H1 (cell line): ENCODE data around the gene MCC. TPM values are rescaled to one million over a fixed set of nuclear protein-coding genes. Genes with fewer than 3 reads are reported as not detected.

Experiments used
- CTCF ChIA-PET: fragments of 300-600 bp; sonication (Branson Sonifier 250); formaldehyde crosslinking; loops from one replicate; lab custom pipeline; 2021; ENCODE audit not compliant: partially characterized antibody; lab: Charles Lee
- POLR2A ChIA-PET: fragments of 300-600 bp; sonication (Branson Sonifier 250); formaldehyde crosslinking; loops from one replicate; lab custom pipeline; 2021; ENCODE audit warnings: inconsistent platforms; ENCODE audit not compliant: partially characterized antibody; lab: Charles Lee
- DNase-seq, 2 experiments: peaks; one replicate each; pipeline versions ENCODE4 v3.0.0 to v3.0.0-alpha.2; 2010 to 2022; ENCODE audit warnings: low spot score in 2 of 2, low read depth in 1 of 2, mixed read lengths in 1 of 2
- FAIRE-seq: peaks from 2 replicates; lab custom pipeline; 2011; peaks lifted over from hg19 to GRCh38; lab: Jason Lieb, UNC
- H2AFZ ChIP-seq: 2 replicates; pipeline ENCODE4 v1.8.1; 2012; ENCODE audit warnings: low read length, inconsistent platforms
- H2AK5ac ChIP-seq: 2 replicates; pipeline ENCODE4 v1.6.1; 2013; ENCODE audit warnings: low read depth, low read length
- H2BK120ac ChIP-seq: replicated peaks from 2 replicates; pipeline ENCODE3; 2013; ENCODE audit warnings: low read depth, low read length, inconsistent platforms
- H2BK12ac ChIP-seq: 2 replicates; pipeline ENCODE4 v1.6.1; 2013; ENCODE audit warnings: low read depth, low read length
- H2BK15ac ChIP-seq: 2 replicates; pipeline ENCODE4 v1.6.1; 2013; ENCODE audit warnings: low read length
- H2BK20ac ChIP-seq: 2 replicates; pipeline ENCODE4 v1.6.1; 2013; ENCODE audit warnings: low read length
- H2BK5ac ChIP-seq: 2 replicates; pipeline ENCODE4 v1.6.1; 2013; ENCODE audit warnings: low read depth, low read length
- H3K14ac ChIP-seq: 2 replicates; pipeline ENCODE4 v1.6.1; 2013; ENCODE audit warnings: inconsistent platforms; ENCODE audit not compliant: insufficient read length
- H3K18ac ChIP-seq: 2 replicates; pipeline ENCODE4 v1.6.1; 2013; ENCODE audit warnings: low read length; ENCODE audit errors: extremely low read depth
- H3K23ac ChIP-seq: 2 replicates; pipeline ENCODE4 v1.6.1; 2013; ENCODE audit warnings: inconsistent platforms; ENCODE audit not compliant: insufficient read length
- H3K23me2 ChIP-seq: 2 replicates; pipeline ENCODE4 v1.6.1; 2013; ENCODE audit warnings: low read depth, low read length
- H3K27ac ChIP-seq: 2 replicates; pipeline ENCODE4 v1.6.1; 2011; ENCODE audit warnings: low read depth, low read length, inconsistent platforms
- H3K27me3 ChIP-seq, 4 experiments: replicated peaks in 1 of 4; 1 replicate in 1 of 4; 2 replicates in 3 of 4; pipeline versions ENCODE4 v1.6.1 to v1.8.1; 2011 to 2013; ENCODE audit warnings: low read length in 3 of 4, mild to moderate bottlenecking in 3 of 4, inconsistent platforms in 2 of 4, mixed read lengths in 2 of 4, moderate library complexity in 1 of 4; ENCODE audit not compliant: control insufficient read depth in 3 of 4, insufficient read depth in 3 of 4; ENCODE audit errors: extremely low read depth in 1 of 4
- H3K36me3 ChIP-seq, 4 experiments: 2 replicates each; pipeline versions ENCODE4 v1.6.1 to v1.8.1; 2011 to 2013; ENCODE audit warnings: mild to moderate bottlenecking in 4 of 4, low read length in 3 of 4, moderate library complexity in 2 of 4, control low read depth in 1 of 4, inconsistent platforms in 1 of 4; ENCODE audit not compliant: insufficient read depth in 4 of 4, control insufficient read depth in 2 of 4
- H3K4ac ChIP-seq: replicated peaks from 2 replicates; pipeline ENCODE3; 2013; ENCODE audit warnings: low read length, low read depth, mixed read lengths, inconsistent platforms; ENCODE audit not compliant: insufficient read length
- H3K4me1 ChIP-seq, 4 experiments: replicated peaks in 1 of 4; 1 replicate in 1 of 4; 2 replicates in 3 of 4; pipeline versions ENCODE4 v1.6.1 to v1.8.1; 2011 to 2013; ENCODE audit warnings: low read length in 3 of 4, inconsistent platforms in 2 of 4, mixed read lengths in 1 of 4; ENCODE audit not compliant: insufficient read depth in 4 of 4, control insufficient read depth in 3 of 4
- H3K4me2 ChIP-seq, 2 experiments: 2 replicates each; pipeline versions ENCODE4 v1.6.1 to v1.8.1; 2011 to 2013; ENCODE audit warnings: low read depth in 2 of 2, low read length in 2 of 2, control low read depth in 1 of 2, inconsistent platforms in 1 of 2, mild to moderate bottlenecking in 1 of 2; ENCODE audit not compliant: insufficient read depth in 1 of 2
- H3K4me3 ChIP-seq, 4 experiments: fragments of 200-600, 300-600 bp in 1 of 4; sonication (generic), shearing (Covaris generic), sonication (Bioruptor Twin) in 1 of 4; 2 replicates each; pipeline versions ENCODE4 v1.5.1 to v1.8.1; 2011 to 2016; ENCODE audit warnings: low read length in 4 of 4, low read depth in 3 of 4, control low read depth in 2 of 4, inconsistent platforms in 2 of 4, mild to moderate bottlenecking in 2 of 4, mixed read lengths in 1 of 4, moderate library complexity in 1 of 4; ENCODE audit not compliant: insufficient read depth in 2 of 4; ENCODE audit errors: extremely low read depth in 1 of 4
- H3K56ac ChIP-seq: replicated peaks from 2 replicates; pipeline ENCODE3; 2013; ENCODE audit warnings: low read depth, mild to moderate bottlenecking, mixed read lengths, low read length, inconsistent platforms; ENCODE audit not compliant: insufficient read length
- H3K79me1 ChIP-seq: 2 replicates; pipeline ENCODE4 v1.6.1; 2013; ENCODE audit warnings: low read depth, low read length, control low read depth
- H3K79me2 ChIP-seq, 2 experiments: 2 replicates each; pipeline versions ENCODE4 v1.6.1 to v1.8.1; 2012 to 2013; ENCODE audit warnings: low read length in 2 of 2, mild to moderate bottlenecking in 2 of 2, inconsistent platforms in 1 of 2; ENCODE audit not compliant: insufficient read depth in 2 of 2, control insufficient read depth in 1 of 2
- H3K9ac ChIP-seq, 4 experiments: replicated peaks in 1 of 4; 1 replicate in 1 of 4; 2 replicates in 3 of 4; pipeline versions ENCODE4 v1.6.1 to v1.8.1; 2011 to 2013; ENCODE audit warnings: low read depth in 3 of 4, low read length in 3 of 4, control low read depth in 2 of 4, mild to moderate bottlenecking in 2 of 4, moderate library complexity in 2 of 4, inconsistent platforms in 1 of 4; ENCODE audit errors: extremely low read depth in 1 of 4
- H3K9me3 ChIP-seq, 2 experiments: 2 replicates each; pipeline versions ENCODE4 v1.6.1 to v1.8.1; 2012 to 2013; ENCODE audit warnings: mild to moderate bottlenecking in 2 of 2, moderate library complexity in 2 of 2, control low read depth in 1 of 2, inconsistent platforms in 1 of 2, low read depth in 1 of 2, low read length in 1 of 2, mixed read lengths in 1 of 2; ENCODE audit not compliant: insufficient read depth in 2 of 2
- H4K20me1 ChIP-seq, 2 experiments: replicated peaks in 1 of 2; 2 replicates each; pipeline versions ENCODE3 to v1.8.1; 2011 to 2013; ENCODE audit warnings: inconsistent platforms in 2 of 2, low read length in 2 of 2, mild to moderate bottlenecking in 1 of 2; ENCODE audit not compliant: insufficient read depth in 2 of 2, control insufficient read depth in 1 of 2
- H4K5ac ChIP-seq: 2 replicates; pipeline ENCODE4 v1.6.1; 2013; ENCODE audit warnings: low read length, low read depth, mixed read lengths, inconsistent platforms; ENCODE audit not compliant: insufficient read length
- H4K8ac ChIP-seq: 2 replicates; pipeline ENCODE4 v1.8.0; 2013; ENCODE audit warnings: mild to moderate bottlenecking, moderate library complexity, low read length, inconsistent platforms; ENCODE audit not compliant: insufficient read depth; ENCODE audit errors: extremely low read depth
- H4K91ac ChIP-seq: replicated peaks from 2 replicates; pipeline ENCODE3; 2013; ENCODE audit warnings: low read length, mixed read lengths, inconsistent platforms; ENCODE audit not compliant: insufficient read length
- ASH2L ChIP-seq: fragments of 200-600, 300-600 bp; sonication (generic); IDR thresholded peaks from one replicate; pipeline ENCODE4 v1.7.1; 2017; ENCODE audit warnings: low read length
- BCL11A ChIP-seq, 2 experiments: IDR thresholded peaks; one replicate each; pipeline ENCODE4 v1.6.1; 2011; ENCODE audit warnings: low read depth in 2 of 2, low read length in 2 of 2, mild to moderate bottlenecking in 2 of 2
- KDM5A ChIP-seq: fragments of 200-600 bp; IDR thresholded peaks from 2 replicates; pipeline ENCODE4 v1.7.1; 2012; ENCODE audit warnings: mild to moderate bottlenecking, low read length, inconsistent platforms, mixed read lengths
- POLR2A ChIP-seq, 2 experiments: IDR thresholded peaks; 1 replicate in 1 of 2; 2 replicates in 1 of 2; pipeline ENCODE4 v1.6.1; 2011; ENCODE audit warnings: low read depth in 2 of 2, low read length in 2 of 2, mild to moderate bottlenecking in 2 of 2; ENCODE audit errors: control extremely low read depth in 1 of 2
- RXRA ChIP-seq: IDR thresholded peaks from 2 replicates; pipeline ENCODE4 v1.6.1; 2011; ENCODE audit warnings: low read depth, mild to moderate bottlenecking, low read length, moderate library complexity; ENCODE audit not compliant: insufficient read depth
- SAP30 ChIP-seq: fragments of 300-600 bp; sonication (generic); IDR thresholded peaks from 2 replicates; pipeline ENCODE4 v1.7.1; 2012; ENCODE audit warnings: low read length, moderate library complexity, mild to moderate bottlenecking, inconsistent platforms; ENCODE audit not compliant: insufficient read depth, insufficient replicate concordance
- WGBS, 2 experiments: shearing (Covaris generic) in 1 of 2; methylation state at CpG; one replicate each; pipeline versions ENCODE4 v1.1.6 to v1.1.7; 2013 to 2015; ENCODE audit warnings: low lambda C conversion rate in 2 of 2, mixed read lengths in 2 of 2, inconsistent platforms in 1 of 2, low coverage in 1 of 2, missing lambda C conversion rate in 1 of 2; ENCODE audit not compliant: insufficient replicate concordance in 2 of 2, insufficient coverage in 1 of 2, insufficient read length in 1 of 2; ENCODE audit errors: extremely low coverage in 1 of 2, missing lambda C conversion rate in 1 of 2; 5-methylcytosine and 5-hydroxymethylcytosine counted together
- polyA plus RNA-seq, 7 experiments: library from polyadenylated mRNA; depleted of rRNA in 3 of 7; stranded (reverse) in 5 of 7; unstranded in 2 of 7; fragments of >200 nt in 5 of 7; fragments of 200-250 nt in 2 of 7; gene quantifications; 1 replicate in 5 of 7; 2 replicates in 1 of 7; 4 replicates in 1 of 7; pipeline versions ENCODE4 v1.2.1 to v1.2.3, GENCODE V29; 2011 to 2013; ENCODE audit warnings: missing spikeins in 2 of 7, mixed read lengths in 2 of 7
- total RNA-seq: library from RNA; stranded (reverse); fragmentation: NEBNext Ultra II Directional; extraction: Animal tissue kit (Norgen Biotek cat#: 25700); gene quantifications from 2 replicates; pipeline ENCODE4 v1.2.1, GENCODE V29; 2021

The MCC gene
- total and polyA plus RNA-seq, 2 of the 8 experiments (the other 6 are each of a cell fraction or from before 2014, with no cell fraction given), result 2.6 to 18.3 TPM

GRCh38 chr5:113405530-113405929, 82.7 kb downstream of the MCC start:
- Histone ChIP-seq H4K91ac (no peak overlapping the region), H3K4me1 (no peaks in the 10 kb centered on the region), H3K4me3 (no peak overlapping the region), H4K8ac (no peak overlapping the region), H3K18ac (no peak overlapping the region), H3K4me2 (no peak overlapping the region), H2BK15ac (no peak overlapping the region), H3K79me1 (no peaks in the 10 kb centered on the region), H3K23me2 (no peaks in the 10 kb centered on the region), H2BK5ac (no peak overlapping the region), H2AK5ac (no peak overlapping the region), H3K27ac (no peak overlapping the region), H3K9ac (no peak overlapping the region), H3K79me2 (no peaks in the 10 kb centered on the region), H2BK120ac (no peak overlapping the region), H3K27me3 (no peaks in the 10 kb centered on the region), H3K36me3 (no peaks in the 10 kb centered on the region), H2BK12ac (no peak overlapping the region), H4K5ac (no peak overlapping the region), H3K23ac (no peak overlapping the region), H2AFZ (no peak overlapping the region), H3K9me3 (no peaks in the 10 kb centered on the region), H4K20me1 (no peaks in the 10 kb centered on the region), H3K4ac (no peak overlapping the region), H3K14ac (no peak overlapping the region), H3K56ac (no peak overlapping the region), H2BK20ac (no peak overlapping the region)
- TF ChIP-seq RXRA (no peak), SAP30 (no peak), KDM5A (no peak), ASH2L (no peak), BCL11A (IDR thresholded peaks at IDR 0.05; ENCODE audit: low read depth in 2 of 2, low read length in 2 of 2) (no peak), POLR2A (IDR thresholded peaks at IDR 0.05; ENCODE audit: control extremely low read depth in 1 of 2, low read depth in 2 of 2, low read length in 2 of 2) (no peak)
- CTCF ChIA-PET, result interaction anchor here (1.0 to 1.2 kb wide), 2 partner anchors 82 to 371 kb away, joined by 3 read pairs; partner anchors contain the start of gene MCC
- DNase-seq (no peak), FAIRE-seq (no peak)
- POLR2A ChIA-PET, result no interaction called here
- 93% methylated on average over 6 of the region's 6 CpGs; no CpG with 5 or more reads in 1 of the 2 experiments for WGBS, 2 experiments
